Heart right ventricle (tissue), 16 donors: ENCODE measurements around the gene ADARB2. TPM values are rescaled to one million over a fixed set of nuclear protein-coding genes. Genes with fewer than 3 reads are reported as not detected.

Experiments
- ATAC-seq, 8 donors: fragments of 200-7000 bp; cut with Tn5 transposase; one replicate each; pipeline ENCODE4 v1.9.1; 2020; ENCODE audit warnings: mild to moderate bottlenecking in 8 of 8, moderate library complexity in 8 of 8, moderate number of reproducible peaks in 1 of 8
- DNase-seq, 2 donors: peaks; one replicate each; pipeline ENCODE4 v3.0.0-alpha.2; 2020
- H3K27ac ChIP-seq, 10 donors: fragments of 200-600 bp; sonication (generic) in 2 of 10; one replicate each; pipeline versions ENCODE4 v1.5.0 to v1.8.0; 2020 to 2022; ENCODE audit warnings: mild to moderate bottlenecking in 3 of 10
- H3K27me3 ChIP-seq, 7 donors: fragments of 200-600 bp; one replicate each; pipeline ENCODE4 v1.8.0; 2021 to 2022; ENCODE audit warnings: mild to moderate bottlenecking in 2 of 7
- H3K36me3 ChIP-seq, 9 donors: fragments of 200-600 bp; sonication (generic) in 1 of 9; one replicate each; pipeline versions ENCODE4 v1.5.0 to v1.8.0; 2020 to 2022; ENCODE audit warnings: mild to moderate bottlenecking in 2 of 9
- H3K4me1 ChIP-seq, 9 donors: fragments of 200-600 bp; sonication (generic) in 1 of 9; one replicate each; pipeline versions ENCODE4 v1.5.0 to v1.8.0; 2020 to 2022; ENCODE audit warnings: mild to moderate bottlenecking in 4 of 9
- H3K4me3 ChIP-seq, 10 donors: fragments of 200-600 bp; sonication (generic) in 2 of 10; one replicate each; pipeline versions ENCODE4 v1.5.0 to v1.8.0; 2020 to 2022; ENCODE audit warnings: mild to moderate bottlenecking in 7 of 10, moderate library complexity in 2 of 10
- H3K9me3 ChIP-seq, 11 donors: fragments of 200-600 bp in 10 of 11; sonication (generic) in 2 of 11; one replicate each; pipeline versions ENCODE4 v1.5.0 to v1.8.0; 2013 to 2022; ENCODE audit warnings: mild to moderate bottlenecking in 2 of 11, control low read depth in 1 of 11, moderate library complexity in 1 of 11
- WGBS, 2 donors: extraction: QIAGEN DNeasy Blood & Tissue Kit; methylation state at CpG; one replicate each; pipeline ENCODE4 v1.1.7; 2013; ENCODE audit warnings: inconsistent platforms in 1 of 2; 5-methylcytosine and 5-hydroxymethylcytosine counted together
- intact Hi-C, 10 donors: fragments of 100-400 bp; cut with DNase I; formaldehyde crosslinking; loops; one replicate each; pipeline versions ENCODE4 v1.11.1 to v1.14.2; 2022
- polyA plus RNA-seq, 2 donors: library from polyadenylated mRNA; stranded (reverse); fragments of 200-250 nt; gene quantifications; one replicate each; pipeline ENCODE4 v1.2.3, GENCODE V29; 2013
- total RNA-seq, 10 donors: library from RNA; stranded (reverse); fragmentation: NEBNext Ultra II Directional in 3 of 10; extraction: Animal tissue kit (Norgen Biotek cat#: 25700) in 3 of 10; gene quantifications; one replicate each; pipeline versions ENCODE4 v1.2.1 to v1.2.4, GENCODE V29; 2021 to 2023
- TF ChIP-seq, protein P1 (sequence below), 9 donors: fragments of 200-600 bp; sonication (generic) in 2 of 9; IDR thresholded peaks; one replicate each; pipeline versions ENCODE4 v1.5.0 to v1.8.0; 2021 to 2022; ENCODE audit warnings: antibody characterized with exemption in 9 of 9, mild to moderate bottlenecking in 5 of 9, moderate library complexity in 1 of 9
- donor health status: Arrhythmogenic right ventricular cardiomyopathy.
- donor health status: ischemic (EF 13 %, LVEDD 7.1; RV severe dilation, severe dysfunction).
- donor health status: healthy with polysubstance abuse.
- donor health status: DM: no; HTN: yes; CAD: no.
- donor health status: DM: no; HTN: no; CAD: no.
- donor health status: ischemic (EF 25% LVEDD 6.9; RV normal size, moderate dysfunction).
- donor health status: ischemic (EF 25% LVEDD 5.7; RV mildly dilated, moderate dysfunction).
- donor health status: healthy.
- donor health status: DM: yes; HTN: yes; CAD: no.
- donor health status: Ischemic cardiomyopathy.
- donor health status: ischemic (EF 35%, LVEDD 5.7; RV mildly dilated, moderate dysfunction).
- donor health status: nonischemic (EF 11% LVEDD 7.7; RV severe dilation, severe dysfunction).
- donor health status: DM: yes; HTN: yes; CAD: no.
- donor health status: PGD.
- donor health status: ischemic (EF 29% LVEDD 5.4; RV normal size, mild dysfunction).
- donor health status: nonischemic (EF 23%, LVEDD 6.1; RV moderate dilation, normal function).

ADARB2 gene
- total and polyA plus RNA-seq, 12 donors = 0.08 to 0.47 (median 0.17) TPM; not detected in 2

- intact Hi-C loops = no loop called here
- H3K27me3 ChIP-seq = peaks cover 0 to 5% (median 0%) of the 10 kb centered on the region in 7 donors
- ATAC-seq (no peak), DNase-seq (no peak)
- no peak overlapping the region for H3K4me3 ChIP-seq
- peaks cover 0 to 14% (median 3%) of the 10 kb centered on the region in 11 donors for H3K9me3 ChIP-seq
- TF ChIP-seq, protein P1, sequence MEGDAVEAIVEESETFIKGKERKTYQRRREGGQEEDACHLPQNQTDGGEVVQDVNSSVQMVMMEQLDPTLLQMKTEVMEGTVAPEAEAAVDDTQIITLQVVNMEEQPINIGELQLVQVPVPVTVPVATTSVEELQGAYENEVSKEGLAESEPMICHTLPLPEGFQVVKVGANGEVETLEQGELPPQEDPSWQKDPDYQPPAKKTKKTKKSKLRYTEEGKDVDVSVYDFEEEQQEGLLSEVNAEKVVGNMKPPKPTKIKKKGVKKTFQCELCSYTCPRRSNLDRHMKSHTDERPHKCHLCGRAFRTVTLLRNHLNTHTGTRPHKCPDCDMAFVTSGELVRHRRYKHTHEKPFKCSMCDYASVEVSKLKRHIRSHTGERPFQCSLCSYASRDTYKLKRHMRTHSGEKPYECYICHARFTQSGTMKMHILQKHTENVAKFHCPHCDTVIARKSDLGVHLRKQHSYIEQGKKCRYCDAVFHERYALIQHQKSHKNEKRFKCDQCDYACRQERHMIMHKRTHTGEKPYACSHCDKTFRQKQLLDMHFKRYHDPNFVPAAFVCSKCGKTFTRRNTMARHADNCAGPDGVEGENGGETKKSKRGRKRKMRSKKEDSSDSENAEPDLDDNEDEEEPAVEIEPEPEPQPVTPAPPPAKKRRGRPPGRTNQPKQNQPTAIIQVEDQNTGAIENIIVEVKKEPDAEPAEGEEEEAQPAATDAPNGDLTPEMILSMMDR (IDR thresholded peaks at IDR 0.05) = no peak
- WGBS, 2 donors = 83 to 86% methylated on average over 3 of the region's 3 CpGs
- H3K4me1 ChIP-seq = no peaks in the 10 kb centered on the region
- no peak overlapping the region for H3K27ac ChIP-seq
- no peaks in the 10 kb centered on the region for H3K36me3 ChIP-seq
Measured at GRCh38 chr10:1390200-1390599, 347.1 kb downstream of the ADARB2 start.

- DNase-seq (no peak), ATAC-seq (no peak)
- TF ChIP-seq, protein P1 (IDR thresholded peaks at IDR 0.05) = no peak
- WGBS, 2 donors = 78 to 84% methylated on average over 5 of the region's 5 CpGs
- Histone ChIP-seq H3K9me3 (peaks cover 0 to 14% (median 3%) of the 10 kb centered on the region in 11 donors), H3K36me3 (no peaks in the 10 kb centered on the region), H3K27me3 (peaks cover 0 to 49% (median 29%) of the 10 kb centered on the region in 7 donors), H3K4me1 (no peaks in the 10 kb centered on the region), H3K4me3 (no peak overlapping the region), H3K27ac (no peak overlapping the region)
- intact Hi-C loops = no loop called here
Measured at GRCh38 chr10:1384026-1384425, 353.3 kb downstream of the ADARB2 start.

DNA sequence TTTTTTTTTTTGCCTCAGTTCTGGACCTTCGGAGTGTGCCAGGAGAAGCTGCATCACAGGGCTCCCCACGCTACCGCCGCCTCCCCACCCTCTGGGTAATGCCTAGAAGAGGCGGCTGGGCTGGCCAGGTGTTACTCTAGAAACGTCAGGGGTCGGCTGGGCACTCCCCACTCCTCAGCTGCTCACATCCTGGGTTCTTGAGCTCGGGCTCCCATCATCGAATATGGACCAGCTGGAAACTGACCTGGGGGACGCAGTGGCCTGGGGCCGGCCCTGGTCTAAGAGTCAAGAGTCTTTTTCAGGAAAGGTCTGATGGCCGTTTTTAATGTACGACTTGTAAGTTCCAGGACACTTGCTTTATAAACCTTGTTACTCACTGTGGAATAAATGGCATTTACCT lies 354.6 kb downstream of the ADARB2 start:
- Histone ChIP-seq H3K4me1 (no peaks in the 10 kb centered on the region), H3K9me3 (peaks cover 0 to 14% (median 3%) of the 10 kb centered on the region in 11 donors), H3K4me3 (no peak overlapping the region), H3K27me3 (peaks cover 0 to 62% (median 42%) of the 10 kb centered on the region in 7 donors), H3K36me3 (no peaks in the 10 kb centered on the region), H3K27ac (no peak overlapping the region)
- ATAC-seq = no peak
- WGBS, 2 donors = 76 to 81% methylated on average over 13 of the region's 13 CpGs
- DNase-seq = no peak
- TF ChIP-seq, protein P1 (IDR thresholded peaks at IDR 0.05) = no peak
- intact Hi-C loops = no loop called here

DNA sequence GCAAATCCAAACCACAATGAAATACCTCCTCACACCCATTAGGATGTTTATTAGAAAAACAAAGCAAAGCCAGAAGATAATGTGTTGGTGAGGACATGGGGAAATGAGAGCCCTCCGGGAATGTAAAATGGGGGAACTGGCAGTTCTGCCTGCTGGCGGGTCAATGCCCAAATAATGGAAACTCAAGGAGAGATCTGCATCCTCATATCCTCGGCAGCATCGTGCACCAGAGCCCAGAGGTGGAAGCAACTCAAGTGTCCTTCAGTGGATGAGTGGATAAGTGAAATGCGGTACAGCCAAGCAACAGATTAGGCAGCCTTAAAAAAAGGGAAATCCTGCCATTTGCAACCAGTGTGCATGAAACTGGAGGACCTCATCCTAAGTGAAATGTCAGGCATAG lies 356.0 kb downstream of the ADARB2 start:
- ATAC-seq (no peak), DNase-seq (no peak)
- H3K4me1 ChIP-seq = no peaks in the 10 kb centered on the region
- H3K36me3 ChIP-seq = no peaks in the 10 kb centered on the region
- H3K9me3 ChIP-seq = peaks cover 0 to 11% (median 3%) of the 10 kb centered on the region in 11 donors
- intact Hi-C loops = no loop called here
- H3K27me3 ChIP-seq = peaks cover 0 to 72% (median 47%) of the 10 kb centered on the region in 7 donors
- TF ChIP-seq, protein P1 (IDR thresholded peaks at IDR 0.05) = no peak
- 71 to 74% methylated on average over 5 of the region's 5 CpGs for WGBS, 2 donors
- H3K4me3 ChIP-seq = no peak overlapping the region
- H3K27ac ChIP-seq = no peak overlapping the region
